Spinal cord (tissue), 10 donors: ENCODE measurements around the gene XYLT1. TPM values are rescaled to one million over a fixed set of nuclear protein-coding genes. Genes with fewer than 3 reads are reported as not detected.
A peak's percentile ranks its signal among the peaks of the same experiment; 100 is the strongest.

Experiments used
- DNase-seq, 6 donors: peaks; one replicate each; pipeline versions ENCODE4 v3.0.0 to v3.0.0-alpha.2; 2013 to 2015; ENCODE audit warnings: low spot score in 6 of 6, low read depth in 4 of 6
- H3K27ac ChIP-seq: one replicate; pipeline ENCODE4 v1.5.1; 2013; ENCODE audit warnings: low read depth, low read length, control low read depth
- H3K27me3 ChIP-seq: one replicate; pipeline ENCODE4 v1.6.1; 2013; ENCODE audit warnings: low read length; ENCODE audit not compliant: control insufficient read depth, insufficient read depth
- H3K36me3 ChIP-seq: one replicate; pipeline ENCODE4 v1.6.1; 2013; ENCODE audit warnings: low read length; ENCODE audit not compliant: control insufficient read depth, insufficient read depth
- H3K4me1 ChIP-seq: one replicate; pipeline ENCODE4 v1.6.1; 2013; ENCODE audit warnings: low read length; ENCODE audit not compliant: control insufficient read depth, insufficient read depth
- H3K4me3 ChIP-seq: one replicate; pipeline ENCODE4 v1.5.1; 2013; ENCODE audit warnings: low read depth, low read length, control low read depth
- H3K9me3 ChIP-seq: one replicate; pipeline ENCODE4 v1.6.1; 2013; ENCODE audit warnings: low read length; ENCODE audit not compliant: control insufficient read depth, insufficient read depth
- WGBS: methylation state at CpG from one replicate; pipeline ENCODE4 v1.1.5; 2013; ENCODE audit warnings: missing lambda C conversion rate; ENCODE audit not compliant: insufficient coverage; 5-methylcytosine and 5-hydroxymethylcytosine counted together
- polyA plus RNA-seq, 2 donors: library from polyadenylated mRNA; unstranded; fragments of 120-200 nt; gene quantifications; one replicate each; pipeline ENCODE4 v1.2.1, GENCODE V29; 2013; ENCODE audit not compliant: insufficient read length in 2 of 2
- total RNA-seq, 2 donors: library from RNA; depleted of rRNA in 1 of 2; stranded (reverse); fragments of 120-200 nt in 1 of 2; fragments of >200 nt in 1 of 2; gene quantifications; one replicate each; pipeline versions ENCODE4 v1.2.3 to v1.2.4, GENCODE V29; 2013 to 2014
- donor health status: healthy.

Gene XYLT1
- total and polyA plus RNA-seq, 4 donors, result 13.0 to 17.0 (median 15.2) TPM

GRCh38 chr16:17272716-17273115 is 198.0 kb downstream of the XYLT1 start:
- WGBS, result 91% methylated on average over 6 of the region's 10 CpGs
- H3K27ac ChIP-seq, result no peak overlapping the region
- H3K4me3 ChIP-seq, result no peak overlapping the region
- peaks cover 20% of the 10 kb centered on the region for H3K4me1 ChIP-seq
- no peaks in the 10 kb centered on the region for H3K36me3 ChIP-seq
- no peaks in the 10 kb centered on the region for H3K9me3 ChIP-seq
- DNase-seq, result no peak
- H3K27me3 ChIP-seq, result no peaks in the 10 kb centered on the region

- WGBS, result 20% methylated on average over 2 of the region's 4 CpGs
- H3K27me3 ChIP-seq, result no peaks in the 10 kb centered on the region
- H3K36me3 ChIP-seq, result no peaks in the 10 kb centered on the region
- DNase-seq, result peak; percentile 57 to 92 (median 76)
- H3K4me1 ChIP-seq, result peaks cover 24% of the 10 kb centered on the region
- no peak overlapping the region for H3K27ac ChIP-seq
- H3K4me3 ChIP-seq, result no peak overlapping the region
- no peaks in the 10 kb centered on the region for H3K9me3 ChIP-seq
Measured at GRCh38 chr16:17271687-17272086, 199.1 kb downstream of the XYLT1 start.

- Histone ChIP-seq H3K4me3 (no peak overlapping the region), H3K4me1 (peaks cover 28% of the 10 kb centered on the region), H3K36me3 (no peaks in the 10 kb centered on the region), H3K9me3 (no peaks in the 10 kb centered on the region), H3K27me3 (no peaks in the 10 kb centered on the region), H3K27ac (no peak overlapping the region)
- no peak for DNase-seq
- 51% methylated on average over 5 of the region's 6 CpGs for WGBS
Measured at GRCh38 chr16:17270683-17271109, 200.1 kb downstream of the XYLT1 start.

GRCh38 chr16:17270111-17270510 is 200.6 kb downstream of the XYLT1 start:
- Histone ChIP-seq H3K4me3 (no peak overlapping the region), H3K36me3 (no peaks in the 10 kb centered on the region), H3K4me1 (peaks cover 28% of the 10 kb centered on the region), H3K27ac (no peak overlapping the region), H3K27me3 (no peaks in the 10 kb centered on the region), H3K9me3 (no peaks in the 10 kb centered on the region)
- DNase-seq, result no peak
- WGBS, result 94% methylated on average over 2 of the region's 3 CpGs

GRCh38 chr16:17269439-17269838 is 201.3 kb downstream of the XYLT1 start:
- H3K9me3 ChIP-seq, result no peaks in the 10 kb centered on the region
- H3K27me3 ChIP-seq, result no peaks in the 10 kb centered on the region
- peaks cover 28% of the 10 kb centered on the region for H3K4me1 ChIP-seq
- no peaks in the 10 kb centered on the region for H3K36me3 ChIP-seq
- no peak overlapping the region for H3K4me3 ChIP-seq
- H3K27ac ChIP-seq, result no peak overlapping the region
- no peak for DNase-seq
- 91% methylated on average over 2 of the region's 2 CpGs for WGBS

- DNase-seq, result peak in 5 of 6 donors; percentile 43 to 88 (median 67)
- Histone ChIP-seq H3K4me1 (peaks cover 22% of the 10 kb centered on the region), H3K27ac (no peak overlapping the region), H3K27me3 (no peaks in the 10 kb centered on the region), H3K36me3 (no peaks in the 10 kb centered on the region), H3K9me3 (no peaks in the 10 kb centered on the region), H3K4me3 (no peak overlapping the region)
- 30% methylated on average over 11 of the region's 16 CpGs for WGBS
Measured at GRCh38 chr16:17266608-17267313, 204.0 kb downstream of the XYLT1 start.

GRCh38 chr16:17265154-17265553 is 205.6 kb downstream of the XYLT1 start:
- Histone ChIP-seq H3K27ac (no peak overlapping the region), H3K4me1 (peaks cover 9% of the 10 kb centered on the region), H3K36me3 (no peaks in the 10 kb centered on the region), H3K4me3 (no peak overlapping the region), H3K27me3 (no peaks in the 10 kb centered on the region), H3K9me3 (no peaks in the 10 kb centered on the region)
- no CpG with 5 or more reads among the region's 1 CpG for WGBS
- peak in 1 of 6 donors; percentile 48 for DNase-seq

- H3K4me3 ChIP-seq, result no peak overlapping the region
- WGBS, result 98% methylated on average over 5 of the region's 5 CpGs
- no peaks in the 10 kb centered on the region for H3K27me3 ChIP-seq
- DNase-seq, result no peak
- H3K36me3 ChIP-seq, result peaks cover 10% of the 10 kb centered on the region
- no peaks in the 10 kb centered on the region for H3K9me3 ChIP-seq
- H3K4me1 ChIP-seq, result no peaks in the 10 kb centered on the region
- H3K27ac ChIP-seq, result no peak overlapping the region
Measured at GRCh38 chr16:17261197-17261858, 209.4 kb downstream of the XYLT1 start.

GRCh38 chr16:17260276-17260849 is 210.4 kb downstream of the XYLT1 start:
- Histone ChIP-seq H3K4me3 (no peak overlapping the region), H3K27ac (no peak overlapping the region), H3K9me3 (no peaks in the 10 kb centered on the region), H3K27me3 (no peaks in the 10 kb centered on the region), H3K4me1 (no peaks in the 10 kb centered on the region), H3K36me3 (peaks cover 10% of the 10 kb centered on the region)
- DNase-seq, result no peak
- WGBS, result 58% methylated on average over 2 of the region's 5 CpGs
